Right kidney (tissue), 9 donors: ENCODE data around the gene BCL11A.

Experiments used
- DNase-seq: peaks from one replicate; pipeline ENCODE4 v3.0.0-alpha.2; 2016
- long read RNA-seq, 8 donors: transcript quantifications; one replicate each; lab custom pipeline, GENCODE V29; 2026

Gene BCL11A
- long read RNA-seq, donor 1, full-length matches to known transcripts, result 3 of 8 reads
- long read RNA-seq, donor 1, partial matches to known transcripts, result 5 of 8 reads
- long read RNA-seq, donor 1, other reads (novel, unspliced or antisense), result 0 of 8 reads
- long read RNA-seq, donor 2, full-length matches to known transcripts, result 5 of 5 reads
- long read RNA-seq, donor 2, partial matches to known transcripts, result 0 of 5 reads
- long read RNA-seq, donor 2, other reads (novel, unspliced or antisense), result 0 of 5 reads
- long read RNA-seq, donor 3, full-length matches to known transcripts, result 3 of 3 reads
- long read RNA-seq, donor 3, partial matches to known transcripts, result 0 of 3 reads
- long read RNA-seq, donor 3, other reads (novel, unspliced or antisense), result 0 of 3 reads
- long read RNA-seq, donor 4, full-length matches to known transcripts, result 11 of 22 reads
- long read RNA-seq, donor 4, partial matches to known transcripts, result 11 of 22 reads
- long read RNA-seq, donor 4, other reads (novel, unspliced or antisense), result 0 of 22 reads
- long read RNA-seq, donor 5, full-length matches to known transcripts, result 11 of 24 reads
- long read RNA-seq, donor 5, partial matches to known transcripts, result 13 of 24 reads
- long read RNA-seq, donor 5, other reads (novel, unspliced or antisense), result 0 of 24 reads
- long read RNA-seq, donor 6, full-length matches to known transcripts, result 9 of 21 reads
- long read RNA-seq, donor 6, partial matches to known transcripts, result 12 of 21 reads
- long read RNA-seq, donor 6, other reads (novel, unspliced or antisense), result 0 of 21 reads
- long read RNA-seq, donor 7, full-length matches to known transcripts, result 9 of 22 reads
- long read RNA-seq, donor 7, partial matches to known transcripts, result 13 of 22 reads
- long read RNA-seq, donor 7, other reads (novel, unspliced or antisense), result 0 of 22 reads
- long read RNA-seq, donor 8, full-length matches to known transcripts, result 3 of 3 reads
- long read RNA-seq, donor 8, partial matches to known transcripts, result 0 of 3 reads
- long read RNA-seq, donor 8, other reads (novel, unspliced or antisense), result 0 of 3 reads

DNA sequence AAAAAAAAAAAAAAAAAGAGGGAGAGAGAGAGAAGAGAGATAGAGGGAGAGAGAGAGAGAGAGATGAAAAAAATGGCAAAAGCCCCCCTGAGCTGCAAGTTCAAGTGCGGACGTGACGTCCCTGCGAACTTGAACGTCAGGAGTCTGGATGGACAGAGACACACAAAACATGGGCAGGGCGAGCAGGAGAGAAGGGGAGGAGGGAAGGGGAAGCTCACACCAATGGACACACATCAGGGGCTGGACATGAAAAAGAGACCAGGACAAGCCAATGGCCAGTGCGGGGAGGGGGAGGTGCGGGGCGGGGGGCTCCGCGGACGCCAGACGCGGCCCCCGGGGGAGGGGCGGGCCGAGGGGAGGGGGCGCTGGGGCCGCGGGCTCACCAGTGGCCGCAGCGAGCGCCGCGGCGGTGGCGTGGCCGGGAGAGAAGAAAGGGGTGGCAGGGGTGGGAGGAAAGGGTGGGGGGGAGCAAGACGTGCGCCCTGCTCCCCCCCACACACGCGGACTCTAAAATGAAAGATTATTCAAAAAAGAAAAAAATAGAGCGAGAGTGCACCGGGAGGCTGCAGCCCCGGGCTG is at the start of gene BCL11A:
Gene BCL11A, minus strand, starts transcription at position 160 of the 579 bp plus-strand sequence. CDS start 384 bp downstream, outside the sequence.
- DNase-seq, result peak; percentile 69

DNA sequence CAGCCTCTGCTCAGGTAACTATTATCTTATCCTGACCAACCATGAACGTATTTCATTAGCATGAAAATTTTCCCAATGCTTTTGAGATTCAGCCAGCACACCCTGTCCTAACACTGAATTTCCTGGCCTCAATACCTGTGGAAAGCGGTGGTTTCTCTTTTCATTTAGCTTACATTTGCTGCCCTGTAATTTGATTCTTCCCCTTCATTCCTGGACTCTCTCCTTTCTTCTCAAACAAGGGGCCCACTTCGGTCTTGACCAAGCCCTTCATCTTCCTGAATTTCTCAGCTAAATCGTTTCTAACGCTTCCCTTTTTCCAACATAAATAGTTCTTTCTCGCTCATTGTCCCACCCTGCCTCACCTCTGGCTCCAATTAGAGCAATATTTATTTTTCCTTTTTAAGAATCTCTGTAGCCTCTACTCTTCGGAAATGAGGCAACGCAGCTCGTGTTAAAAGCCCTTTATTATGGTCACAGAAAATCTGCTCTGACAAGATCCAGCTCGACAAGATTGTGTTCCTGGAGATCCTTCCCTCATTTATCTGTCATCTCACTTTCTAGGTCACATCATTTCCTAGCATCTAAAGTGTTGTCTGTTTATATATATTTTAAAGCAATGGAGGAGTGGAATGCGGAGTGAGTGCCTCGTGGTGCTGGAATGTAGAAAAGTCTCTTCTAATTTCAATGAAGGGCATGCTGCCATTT is 49.5 kb upstream of the BCL11A start:
- no peak for DNase-seq

DNA sequence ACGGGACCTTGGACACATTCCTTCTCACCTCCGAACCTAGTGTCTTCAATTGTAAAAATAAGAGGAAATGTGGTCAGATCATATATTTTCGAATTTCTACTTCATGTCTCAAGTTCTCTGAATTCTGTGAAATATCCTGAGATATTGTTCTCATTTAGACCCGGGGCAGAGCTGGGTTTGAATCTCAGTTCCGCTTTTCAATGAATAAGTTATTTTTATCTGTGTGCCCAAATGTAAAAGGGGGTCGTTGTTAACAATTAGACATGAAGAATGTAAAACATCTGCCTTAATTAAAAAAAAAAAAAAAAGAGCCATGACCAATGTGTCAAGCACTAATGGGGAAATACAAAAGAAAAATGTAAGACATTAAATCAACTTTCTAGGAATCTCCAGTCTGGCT is 48.9 kb upstream of the BCL11A start:
- no peak for DNase-seq

DNA sequence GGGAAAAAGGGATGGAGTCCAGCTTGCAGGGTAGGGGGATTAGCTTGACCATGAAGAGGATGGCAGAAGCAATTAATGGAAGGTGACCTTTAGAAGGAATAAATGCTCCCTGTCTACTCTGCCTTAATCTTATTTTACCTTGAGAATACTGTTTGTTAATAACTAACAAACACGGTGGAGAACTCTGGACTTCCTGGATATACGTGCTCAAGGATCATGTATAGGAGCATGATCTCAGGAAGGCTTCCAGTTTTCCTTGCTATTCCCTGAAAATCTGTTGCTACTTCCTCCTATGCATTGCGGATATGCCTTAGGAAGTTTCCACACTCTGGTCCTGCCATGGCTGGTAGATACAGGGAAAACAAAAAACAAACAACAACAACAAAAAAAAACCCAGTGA is 44.8 kb upstream of the BCL11A start:
- DNase-seq, result no peak

DNA sequence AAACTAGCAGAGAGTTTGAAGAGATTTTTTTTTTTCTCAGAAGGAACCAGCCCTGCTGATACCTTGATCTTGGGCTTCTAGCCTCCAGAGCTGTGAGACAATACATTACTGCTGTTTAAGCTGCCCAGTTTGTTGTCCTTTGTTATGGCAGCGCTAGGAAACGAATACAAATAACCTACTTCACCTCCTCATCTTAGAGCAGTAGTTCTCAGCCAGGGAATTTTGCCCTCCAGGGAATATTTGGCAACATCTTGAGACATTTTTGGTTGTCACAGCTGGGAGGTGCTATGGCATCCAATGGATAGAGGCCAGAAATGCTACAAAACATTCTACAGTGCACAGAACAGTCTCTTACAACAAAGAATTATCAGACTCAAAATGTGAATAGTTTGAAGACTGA is 43.9 kb upstream of the BCL11A start:
- no peak for DNase-seq

DNA sequence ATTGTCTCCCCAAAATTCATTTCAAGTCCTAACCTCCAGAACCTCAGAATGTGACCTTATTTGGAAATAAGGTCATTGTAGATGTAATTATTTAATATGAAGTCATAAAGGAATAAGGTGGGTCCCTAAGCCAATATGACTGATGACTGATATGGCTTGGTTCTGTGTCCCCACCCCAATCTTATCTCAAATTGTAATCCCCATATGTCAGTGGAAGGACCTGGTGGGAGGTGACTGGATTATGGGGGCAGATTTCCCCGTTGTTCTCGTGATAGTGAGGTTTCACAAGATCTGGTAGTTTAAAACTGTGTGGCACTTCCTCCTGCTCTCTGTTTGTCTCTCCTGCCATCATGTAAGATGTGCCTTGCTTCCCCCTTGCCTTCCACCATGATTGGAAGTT is 43.0 kb upstream of the BCL11A start:
- DNase-seq, result no peak

DNA sequence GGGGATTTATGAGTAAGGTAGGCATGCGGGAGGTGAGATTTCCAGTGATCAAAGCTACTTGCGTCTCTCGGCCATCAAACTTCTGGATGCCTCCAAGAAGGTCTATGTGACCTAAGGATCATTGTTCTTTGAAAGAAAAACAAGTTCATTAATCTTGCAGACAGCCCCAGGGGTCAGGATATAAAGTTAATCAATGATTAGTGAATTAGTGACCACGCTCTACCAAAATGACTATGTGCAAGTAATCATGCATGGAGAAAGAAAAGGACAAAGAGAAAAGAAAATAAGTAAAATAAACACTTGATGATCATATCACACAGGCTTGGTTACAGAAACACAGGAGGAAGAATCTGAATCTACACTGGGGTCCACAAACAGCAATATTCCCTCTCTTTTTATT is 42.5 kb upstream of the BCL11A start:
- DNase-seq, result no peak

DNA sequence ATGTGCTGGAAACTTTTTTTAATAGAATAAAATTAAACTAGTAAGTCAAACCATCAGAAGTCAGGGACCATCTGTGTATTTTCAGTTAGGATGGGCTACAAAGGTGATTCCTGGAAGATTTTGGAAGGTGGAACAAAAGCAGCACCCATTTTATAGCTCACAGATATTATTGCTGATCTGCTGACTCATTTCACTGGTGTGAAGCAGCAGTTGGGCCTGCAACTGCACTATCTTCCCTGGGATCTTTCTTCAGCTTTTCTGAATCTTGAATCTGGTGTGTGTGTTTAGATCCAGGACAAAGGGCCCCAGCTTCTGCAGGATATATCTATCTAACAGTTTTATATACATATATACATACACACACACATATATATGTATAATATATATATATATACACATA is 35.6 kb upstream of the BCL11A start:
- DNase-seq, result no peak

DNA sequence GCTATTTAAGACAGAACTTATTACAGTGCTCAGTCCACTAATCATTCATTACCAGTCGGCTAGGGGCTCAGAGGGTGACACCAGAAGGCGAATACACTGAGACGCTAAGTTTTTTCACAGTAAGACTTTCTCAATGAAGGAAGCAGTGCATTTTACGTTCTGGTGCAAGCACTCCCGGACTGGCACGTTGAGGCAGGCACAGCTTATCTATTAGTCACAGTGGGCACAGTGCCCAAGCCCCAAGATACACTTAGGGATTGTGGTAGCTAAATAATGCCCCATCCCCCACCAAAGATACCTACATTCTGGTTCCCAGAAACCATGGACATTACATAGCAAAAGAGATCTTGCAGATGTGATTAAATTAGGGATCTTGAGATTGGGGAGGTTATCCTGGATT is 32.6 kb upstream of the BCL11A start:
- no peak for DNase-seq

DNA sequence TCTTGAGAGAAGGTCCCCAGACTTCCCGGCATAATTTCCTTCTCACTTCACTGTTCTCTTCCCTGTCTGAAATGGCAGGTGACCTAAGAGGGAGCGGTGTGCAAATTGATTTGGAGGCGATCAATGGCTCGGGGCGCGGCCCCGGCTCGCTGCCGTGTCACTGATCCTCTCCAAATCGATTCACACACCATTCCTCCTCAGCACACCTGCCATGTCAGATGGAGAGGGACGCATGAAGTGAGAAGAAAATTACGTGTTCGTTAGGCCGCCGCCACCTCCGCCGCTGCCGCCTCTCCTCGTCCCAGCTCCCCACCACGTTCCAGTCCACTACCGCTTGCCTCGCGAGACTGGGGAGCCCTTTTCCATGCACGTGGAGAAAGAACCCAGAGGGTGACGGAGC is 31.8 kb upstream of the BCL11A start:
- DNase-seq, result no peak

DNA sequence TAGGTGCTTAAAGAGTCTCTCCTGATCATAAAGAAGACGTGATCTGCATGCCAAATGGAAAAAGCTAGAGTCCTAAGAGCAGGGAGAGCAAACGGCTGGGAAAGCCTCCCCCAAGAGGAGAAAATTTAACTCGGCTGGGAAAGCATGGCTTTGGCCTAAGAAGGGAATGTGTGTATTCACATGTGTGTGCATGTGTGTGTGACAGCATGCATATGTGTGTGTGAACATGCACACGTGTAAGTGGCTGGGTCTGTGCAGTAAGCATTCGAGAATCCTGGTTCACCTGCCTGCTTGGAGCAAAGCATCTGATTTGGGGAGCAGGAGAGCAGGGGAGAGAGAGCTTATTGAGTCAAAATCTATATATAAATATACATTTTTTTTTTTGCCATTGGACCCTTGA is 30.1 kb upstream of the BCL11A start:
- no peak for DNase-seq

DNA sequence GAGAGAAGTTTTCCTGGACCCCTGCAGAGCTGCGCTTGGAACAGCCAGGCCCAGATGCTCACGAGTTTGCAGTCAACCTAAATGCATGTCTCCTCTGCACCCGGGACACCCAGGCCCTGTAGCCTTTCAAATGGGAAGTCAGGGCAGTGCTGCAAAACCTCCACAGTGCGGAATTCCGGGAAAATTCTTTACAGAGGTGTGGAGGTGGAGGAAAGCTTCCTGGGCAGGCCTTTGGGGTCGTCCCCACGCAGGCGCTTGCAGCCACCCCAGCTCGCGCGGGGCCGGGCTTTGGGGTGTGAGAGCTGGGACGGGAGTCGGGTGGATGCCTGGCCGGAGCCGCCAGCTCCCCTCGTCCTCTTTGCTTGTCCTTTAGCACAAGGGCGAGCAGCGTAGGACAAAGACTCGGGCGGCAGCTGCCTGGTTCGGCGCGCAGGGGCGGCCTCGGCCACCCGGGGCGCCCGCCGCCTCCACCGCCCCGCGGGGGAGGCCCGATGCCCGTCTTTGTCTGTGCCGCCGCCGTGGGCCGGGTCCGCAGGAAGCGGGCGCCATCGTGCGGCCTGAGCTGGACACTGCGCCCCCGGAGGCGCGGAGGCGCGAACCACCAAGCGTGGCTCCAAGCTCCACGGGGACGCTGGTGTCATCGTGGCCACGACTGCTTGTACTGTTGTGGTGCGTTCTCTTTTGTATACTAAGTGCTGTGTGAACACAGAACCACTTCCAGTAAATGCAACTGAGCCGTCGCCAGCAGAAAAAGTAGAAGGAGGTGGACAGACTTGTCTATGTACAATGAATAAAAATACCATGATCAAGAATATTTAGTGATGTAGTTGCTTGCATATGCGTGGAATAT is 28.2 kb upstream of the BCL11A start:
- DNase-seq, result peak; percentile 90

DNA sequence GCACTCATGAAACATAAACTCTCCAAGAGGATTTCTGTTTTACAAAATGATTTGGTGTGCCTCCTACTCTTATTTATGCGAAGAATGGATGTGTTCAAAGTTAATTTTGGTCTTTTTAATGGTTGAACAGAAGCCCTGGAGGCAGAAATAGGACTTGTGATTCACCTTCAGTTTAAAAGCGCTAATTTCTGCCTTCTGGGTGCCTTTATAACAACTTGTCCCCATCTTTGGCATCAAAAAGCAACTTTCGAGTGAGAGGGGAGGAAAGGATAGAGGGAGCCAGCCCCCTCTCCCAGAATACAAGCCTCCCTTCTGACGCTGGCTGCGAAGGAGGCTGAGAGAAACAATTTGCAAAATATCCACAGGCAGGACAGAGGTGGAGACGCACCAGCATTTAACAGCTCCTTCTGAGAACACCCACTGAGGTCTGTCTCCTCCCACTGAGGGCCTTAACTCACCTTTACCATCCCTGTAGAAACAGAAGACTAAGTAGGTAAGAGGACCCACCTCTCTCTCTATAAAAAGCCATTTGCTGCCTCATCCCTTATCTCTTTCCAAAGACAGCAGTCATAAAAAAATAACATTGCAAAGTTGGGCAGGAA is 24.3 kb upstream of the BCL11A start:
- DNase-seq, result no peak

DNA sequence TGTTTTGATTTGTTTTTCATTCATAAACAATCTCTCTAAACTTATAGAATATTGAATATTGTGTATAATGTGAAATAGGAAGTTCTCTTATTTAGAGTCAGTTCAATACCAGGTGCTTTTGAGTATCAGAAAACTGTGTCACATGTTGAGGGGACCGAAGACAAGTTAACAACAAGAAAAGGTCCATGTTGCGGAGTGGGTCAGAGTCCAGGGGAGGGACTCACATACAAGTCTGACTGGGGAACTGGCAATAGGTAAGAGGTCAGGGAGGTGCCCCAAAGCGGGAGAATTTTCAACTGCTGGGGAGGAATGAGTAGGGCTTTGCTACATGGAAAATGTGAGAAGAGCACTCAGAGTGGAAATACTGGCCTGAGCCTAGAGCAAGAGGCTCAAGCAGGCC is 19.8 kb upstream of the BCL11A start:
- DNase-seq, result no peak

DNA sequence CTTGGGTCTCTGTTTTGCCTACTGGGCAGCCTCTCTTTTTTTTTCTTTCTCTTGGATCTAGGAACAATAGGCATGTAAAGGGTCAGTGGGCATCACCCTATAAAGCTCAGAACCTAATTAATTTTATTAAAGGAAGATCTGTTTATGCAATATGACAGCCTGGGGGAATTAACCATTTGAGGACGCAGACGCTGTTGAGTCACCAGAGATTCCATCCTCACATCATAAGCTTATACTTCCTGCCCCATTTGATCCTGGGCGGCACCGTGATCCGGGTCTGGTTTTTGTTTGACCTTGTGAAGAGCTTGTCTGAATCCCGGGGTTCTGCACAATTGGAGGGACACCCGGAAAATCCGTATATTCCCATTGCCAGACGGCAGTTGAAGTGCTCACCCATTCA is 16.8 kb upstream of the BCL11A start:
- DNase-seq, result peak; percentile 31

DNA sequence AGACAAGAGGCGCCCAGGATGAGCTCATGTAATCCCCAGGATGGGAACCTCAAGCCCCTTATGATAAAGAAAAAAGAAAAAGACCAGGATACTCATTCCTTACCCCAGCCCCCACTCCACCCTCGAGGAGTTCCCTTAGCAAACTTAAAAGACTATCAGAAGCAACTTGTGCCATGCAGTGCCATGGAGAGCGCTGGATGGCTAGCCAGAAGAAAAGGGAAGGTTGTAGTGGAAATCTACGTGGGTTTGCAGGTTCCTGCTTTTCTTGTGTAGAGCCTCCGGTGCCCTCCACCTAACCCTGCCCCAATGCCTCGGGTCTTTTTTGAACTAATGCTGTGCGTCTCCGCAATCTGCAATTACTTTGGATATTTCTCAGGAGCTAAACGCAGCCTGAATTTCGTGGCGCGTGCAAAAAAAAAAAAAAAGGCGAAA is 16.2 kb upstream of the BCL11A start:
- peak; percentile 50 for DNase-seq

DNA sequence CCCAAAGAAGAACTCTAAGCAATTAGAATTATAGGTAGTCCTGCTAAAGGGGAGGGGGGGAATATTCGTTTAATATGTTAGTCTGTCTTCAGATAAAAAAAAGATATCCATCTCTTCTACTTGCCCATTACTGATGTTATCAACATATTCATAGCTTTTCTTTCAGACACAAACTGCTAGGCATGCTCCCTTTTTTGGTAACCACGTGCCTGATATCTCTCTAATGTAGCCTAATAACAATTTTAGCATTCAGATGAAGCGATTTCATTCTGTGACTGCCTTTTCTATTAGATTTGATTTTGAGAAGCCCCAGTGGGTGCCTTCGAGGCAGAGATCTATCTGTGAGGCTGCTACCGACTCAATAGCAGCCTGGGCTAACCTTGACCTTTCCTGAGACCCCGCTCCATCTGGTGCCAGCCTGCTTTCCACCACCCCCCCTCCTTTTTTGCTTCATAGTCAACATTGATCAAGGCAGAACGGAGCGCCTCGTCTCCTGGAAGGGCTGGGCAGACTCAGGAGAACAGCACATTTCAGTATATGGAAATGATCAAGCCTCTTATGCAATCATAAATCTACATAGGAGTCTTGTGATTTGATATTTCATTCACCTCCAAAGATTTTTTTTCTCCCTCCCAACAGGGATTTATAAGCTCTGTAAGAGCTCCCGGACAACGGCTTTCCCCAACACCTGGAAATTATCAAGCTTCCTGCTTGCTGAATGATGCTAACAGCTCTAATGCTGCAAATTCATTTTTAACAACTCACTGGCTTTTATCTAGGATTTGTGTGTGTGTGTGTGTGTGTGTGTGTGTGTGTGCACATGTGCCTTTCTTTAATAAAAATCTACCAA is 14.7 kb upstream of the BCL11A start:
- DNase-seq, result no peak

DNA sequence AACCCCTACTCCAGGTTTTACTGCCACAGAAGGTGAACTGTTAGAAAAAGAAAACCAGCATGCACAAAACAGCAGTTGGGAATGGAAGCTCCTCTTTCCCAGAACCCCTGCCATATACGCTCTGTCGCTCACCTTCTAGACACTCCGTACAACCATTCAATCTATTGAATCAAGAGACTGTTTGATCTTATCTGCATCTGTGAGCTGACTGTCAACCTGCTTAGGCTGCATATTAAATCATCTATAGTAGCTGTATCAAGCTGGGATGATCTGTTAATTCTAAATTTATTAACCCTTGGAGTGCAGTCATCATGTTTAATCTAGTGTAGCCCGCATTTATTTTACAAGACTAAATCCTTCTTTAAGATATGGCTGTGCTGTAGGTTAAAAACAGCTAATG is 13.6 kb upstream of the BCL11A start:
- DNase-seq, result no peak

DNA sequence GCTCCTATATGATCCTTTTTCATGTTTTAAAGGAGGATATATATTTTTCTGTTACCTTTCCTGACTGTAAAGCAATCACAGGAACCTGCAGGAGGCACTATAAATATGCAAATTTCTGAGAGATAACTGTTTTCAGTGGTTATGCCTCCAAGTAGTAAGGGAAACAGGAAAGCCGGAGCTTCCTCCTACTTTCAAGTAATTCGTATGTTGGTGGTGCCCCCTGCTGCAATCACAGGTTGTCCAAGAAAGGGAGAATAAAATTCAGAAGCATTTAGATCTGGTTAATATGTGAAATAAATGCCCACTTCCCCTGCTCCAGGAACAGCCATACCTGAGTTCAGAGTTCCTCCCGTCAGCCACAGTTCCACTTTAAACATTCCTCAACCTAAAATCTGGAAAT is 12.0 kb upstream of the BCL11A start:
- DNase-seq, result no peak
